C4-2B (cell line): ENCODE results near the gene MCRS1.

Experiments used
- H3K27ac ChIP-seq: fragments of 450-650 bp; 2 replicates; pipeline ENCODE4 v1.5.1; 2017
- ZFX ChIP-seq: fragments of 450-650 bp; IDR thresholded peaks from 2 replicates; pipeline ENCODE4 v1.6.1; 2017
- TF ChIP-seq, protein P1 (sequence below): fragments of 450-650 bp; conservative IDR thresholded peaks from 2 replicates; pipeline ENCODE4 v1.5.1; 2017; ENCODE audit warnings: mild to moderate bottlenecking

MCRS1 gene

DNA sequence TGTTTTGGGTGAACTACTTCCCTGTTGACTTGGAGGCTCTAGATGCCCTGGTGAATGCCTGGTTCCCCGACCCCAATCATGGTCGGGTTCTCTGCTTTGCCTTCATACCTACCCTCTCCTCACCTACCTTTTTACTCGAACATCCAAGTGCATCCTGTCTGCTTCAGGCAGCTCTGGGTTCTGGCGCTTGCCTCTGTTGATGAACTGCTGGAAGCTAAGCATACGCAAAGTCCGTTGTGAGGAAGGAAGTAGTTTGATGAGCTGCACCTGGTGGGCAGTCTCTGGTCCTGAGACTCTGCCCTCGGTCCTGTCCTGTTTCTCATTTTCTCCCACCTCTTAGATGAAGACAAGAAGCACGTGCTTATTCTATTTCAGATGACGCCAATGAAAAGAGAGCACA, 15.5 kb downstream of the MCRS1 start:
- TF ChIP-seq, protein P1, sequence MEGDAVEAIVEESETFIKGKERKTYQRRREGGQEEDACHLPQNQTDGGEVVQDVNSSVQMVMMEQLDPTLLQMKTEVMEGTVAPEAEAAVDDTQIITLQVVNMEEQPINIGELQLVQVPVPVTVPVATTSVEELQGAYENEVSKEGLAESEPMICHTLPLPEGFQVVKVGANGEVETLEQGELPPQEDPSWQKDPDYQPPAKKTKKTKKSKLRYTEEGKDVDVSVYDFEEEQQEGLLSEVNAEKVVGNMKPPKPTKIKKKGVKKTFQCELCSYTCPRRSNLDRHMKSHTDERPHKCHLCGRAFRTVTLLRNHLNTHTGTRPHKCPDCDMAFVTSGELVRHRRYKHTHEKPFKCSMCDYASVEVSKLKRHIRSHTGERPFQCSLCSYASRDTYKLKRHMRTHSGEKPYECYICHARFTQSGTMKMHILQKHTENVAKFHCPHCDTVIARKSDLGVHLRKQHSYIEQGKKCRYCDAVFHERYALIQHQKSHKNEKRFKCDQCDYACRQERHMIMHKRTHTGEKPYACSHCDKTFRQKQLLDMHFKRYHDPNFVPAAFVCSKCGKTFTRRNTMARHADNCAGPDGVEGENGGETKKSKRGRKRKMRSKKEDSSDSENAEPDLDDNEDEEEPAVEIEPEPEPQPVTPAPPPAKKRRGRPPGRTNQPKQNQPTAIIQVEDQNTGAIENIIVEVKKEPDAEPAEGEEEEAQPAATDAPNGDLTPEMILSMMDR, result no peak
- no peak for TF ChIP-seq ZFX
- H3K27ac ChIP-seq, result no peak overlapping the region

DNA sequence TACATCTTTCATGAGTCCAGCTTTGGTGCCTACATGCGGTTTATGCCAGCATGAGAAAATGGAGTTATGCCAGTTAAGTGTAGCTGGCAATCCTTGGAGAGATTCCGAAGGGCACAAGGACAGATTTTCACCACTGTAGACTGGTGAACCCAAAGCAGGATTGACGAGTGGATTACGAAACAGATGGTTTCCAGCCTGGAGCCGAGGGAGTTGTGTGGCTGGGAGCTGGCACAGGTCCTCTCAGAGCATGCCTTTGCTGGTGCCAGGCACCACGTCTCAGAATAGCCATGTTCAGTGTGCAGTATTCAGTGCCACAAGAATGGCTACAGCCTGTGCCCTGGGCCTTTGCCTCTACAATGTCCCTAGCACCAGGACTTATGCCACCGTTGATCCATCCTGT, 15.9 kb downstream of the MCRS1 start:
- no peak for TF ChIP-seq ZFX
- TF ChIP-seq, protein P1, result no peak
- H3K27ac ChIP-seq, result no peak overlapping the region

DNA sequence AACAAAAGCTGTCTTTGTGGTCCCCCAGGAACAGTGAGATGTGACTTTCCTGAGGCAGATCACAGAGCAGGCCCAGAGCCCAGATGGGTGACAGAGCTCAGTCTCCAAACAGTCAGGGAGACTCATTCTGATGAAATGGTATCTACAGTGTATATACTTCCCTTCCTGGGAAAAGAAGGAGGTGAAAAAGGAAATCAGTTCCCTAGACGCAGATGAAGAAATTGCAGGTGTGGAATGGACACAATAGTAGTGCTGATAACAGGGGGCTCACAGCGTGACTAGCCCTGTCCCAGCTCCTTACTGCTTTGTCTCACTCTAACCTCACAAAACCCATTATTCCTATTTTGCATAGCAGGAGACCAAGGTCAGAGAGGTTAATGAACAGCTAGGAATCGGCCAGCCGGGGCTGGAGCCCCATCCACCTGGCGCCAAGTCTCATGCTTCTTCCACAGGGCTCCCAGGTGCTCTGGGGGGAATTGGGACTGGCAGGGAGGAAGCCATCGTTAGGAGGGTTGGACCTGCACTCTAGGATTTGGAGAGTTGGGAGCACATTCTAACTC, 17.2 kb downstream of the MCRS1 start:
- H3K27ac ChIP-seq, result no peak overlapping the region

DNA sequence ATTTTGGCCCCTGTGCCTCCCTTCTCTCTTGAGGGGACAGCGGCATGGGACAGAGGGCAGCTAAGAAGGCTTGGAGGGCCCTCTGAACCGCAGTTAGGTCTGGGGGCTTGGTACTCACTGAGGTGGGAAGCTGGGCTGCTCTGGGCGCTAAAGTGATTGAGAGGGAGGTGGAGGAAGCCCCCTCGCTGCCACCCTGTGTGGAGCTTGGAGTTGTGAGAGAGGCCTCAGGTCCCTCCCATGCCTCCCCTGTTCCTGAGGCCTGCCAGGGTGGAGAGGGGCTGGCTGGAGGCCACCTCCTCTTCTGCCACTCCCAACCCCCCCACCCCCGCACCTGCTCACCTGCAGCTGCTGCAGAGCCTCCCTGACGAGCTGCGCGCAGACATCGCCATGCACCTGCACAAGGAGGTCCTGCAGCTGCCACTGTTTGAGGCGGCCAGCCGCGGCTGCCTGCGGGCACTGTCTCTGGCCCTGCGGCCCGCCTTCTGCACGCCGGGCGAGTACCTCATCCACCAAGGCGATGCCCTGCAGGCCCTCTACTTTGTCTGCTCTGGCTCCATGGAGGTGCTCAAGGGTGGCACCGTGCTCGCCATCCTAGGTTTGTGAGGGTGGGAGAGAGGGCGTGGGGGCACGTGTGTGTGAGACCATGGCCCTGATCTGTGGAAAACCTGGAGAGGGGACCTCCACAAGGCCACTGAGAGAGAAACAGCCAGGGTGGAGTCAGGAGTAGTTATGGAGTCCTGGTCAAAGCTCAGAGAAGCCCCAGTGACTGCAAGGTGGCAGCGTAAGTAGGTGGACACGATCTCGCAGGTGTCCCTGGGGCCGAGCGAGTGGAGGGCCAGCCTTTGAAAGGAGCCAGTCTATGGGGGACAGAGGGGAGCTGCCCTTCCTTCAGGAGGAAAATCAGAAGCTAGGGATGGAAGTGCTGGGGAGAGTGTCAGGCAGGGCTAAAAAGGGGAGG, 17.9 kb downstream of the MCRS1 start:
- H3K27ac ChIP-seq, result no peak overlapping the region
- no peak for TF ChIP-seq ZFX
- TF ChIP-seq, protein P1, result no peak

More for the DNA sequence above, 17.2 kb downstream of the MCRS1 start:
- no peak for TF ChIP-seq ZFX
- TF ChIP-seq, protein P1, result no peak

DNA sequence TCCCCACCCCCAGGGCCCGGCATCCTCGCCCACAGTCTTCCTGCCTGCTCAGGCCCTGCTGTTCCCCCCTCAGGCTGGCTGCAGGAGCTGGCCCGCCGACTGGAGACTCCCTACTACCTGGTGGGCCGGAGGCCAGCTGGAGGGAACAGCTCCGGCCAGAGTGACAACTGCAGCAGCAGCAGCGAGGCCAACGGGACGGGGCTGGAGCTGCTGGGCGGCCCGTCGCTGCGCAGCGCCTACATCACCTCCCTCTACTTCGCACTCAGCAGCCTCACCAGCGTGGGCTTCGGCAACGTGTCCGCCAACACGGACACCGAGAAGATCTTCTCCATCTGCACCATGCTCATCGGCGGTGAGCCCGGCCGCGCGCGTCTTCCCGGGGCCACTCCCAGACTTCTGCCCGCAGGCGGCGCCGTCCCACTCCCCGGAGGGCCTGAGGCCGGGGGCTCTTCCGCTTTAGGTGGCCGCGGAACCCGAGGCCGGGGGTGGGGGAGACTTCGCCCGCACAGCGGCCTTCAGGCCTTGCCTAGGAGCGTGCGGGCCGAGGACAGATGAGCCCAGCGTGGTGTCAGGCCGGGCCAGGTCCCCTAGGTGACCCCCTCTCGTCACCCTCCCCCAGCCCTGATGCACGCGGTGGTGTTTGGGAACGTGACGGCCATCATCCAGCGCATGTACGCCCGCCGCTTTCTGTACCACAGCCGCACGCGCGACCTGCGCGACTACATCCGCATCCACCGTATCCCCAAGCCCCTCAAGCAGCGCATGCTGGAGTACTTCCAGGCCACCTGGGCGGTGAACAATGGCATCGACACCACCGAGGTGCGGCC, 18.9 kb downstream of the MCRS1 start:
- H3K27ac ChIP-seq, result no peak overlapping the region
- TF ChIP-seq, protein P1, result no peak
- no peak for TF ChIP-seq ZFX

DNA sequence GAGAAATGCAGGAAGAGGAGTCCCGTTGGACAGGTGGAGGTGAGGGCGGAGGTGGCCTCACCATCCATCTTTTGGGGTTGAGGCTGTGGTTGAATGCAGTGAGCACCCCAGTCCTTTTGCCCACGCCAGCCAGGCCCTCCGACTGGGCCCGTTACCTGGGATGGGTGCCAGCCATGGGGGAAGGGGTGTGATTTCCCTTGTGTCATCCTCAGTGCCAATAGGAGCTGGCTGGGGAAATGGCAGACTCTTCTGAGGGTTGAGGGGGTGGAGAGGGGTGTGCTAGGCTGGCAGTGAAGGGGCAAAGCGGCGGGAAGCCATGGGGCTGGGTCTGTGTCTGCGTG, 19.5 kb downstream of the MCRS1 start:
- no peak overlapping the region for H3K27ac ChIP-seq
- TF ChIP-seq, protein P1, result no peak
- TF ChIP-seq ZFX, result no peak
